ENCODE data around the gene PLPP6.

Gene PLPP6

GRCh38 chr9:4700091-4700490 is 38.0 kb downstream of the PLPP6 start:
- no peak for DNase-seq (ENCODE audit: low spot score)

- no peak for DNase-seq (ENCODE audit: low spot score)
Observed at GRCh38 chr9:4700932-4701331, 38.8 kb downstream of the PLPP6 start.

GRCh38 chr9:4701526-4701925 is 39.4 kb downstream of the PLPP6 start:
- no peak for DNase-seq (ENCODE audit: low spot score)

GRCh38 chr9:4704129-4704528 is 42.0 kb downstream of the PLPP6 start:
- DNase-seq (ENCODE audit: low spot score): peak; percentile 13

- no peak for DNase-seq (ENCODE audit: low spot score)
Observed at GRCh38 chr9:4706021-4706420, 43.9 kb downstream of the PLPP6 start.

- DNase-seq (ENCODE audit: low spot score): no peak
Observed at GRCh38 chr9:4706971-4707622, 45.0 kb downstream of the PLPP6 start.

GRCh38 chr9:4709380-4709779 is 47.3 kb downstream of the PLPP6 start:
- DNase-seq (ENCODE audit: low spot score): no peak

GRCh38 chr9:4713849-4714248 is 51.8 kb downstream of the PLPP6 start:
- DNase-seq (ENCODE audit: low spot score): no peak

- DNase-seq (ENCODE audit: low spot score): no peak
Observed at GRCh38 chr9:4714266-4715016, 52.3 kb downstream of the PLPP6 start.

All from kidney tubule cell (primary cell).